Measurements from ENCODE around the gene ENDOV. TPM values are rescaled to one million over a fixed set of nuclear protein-coding genes. Genes with fewer than 3 reads are reported as not detected.

The ENDOV gene
- total RNA-seq, 1 donor from 2014 or later: 25.1 TPM

DNA sequence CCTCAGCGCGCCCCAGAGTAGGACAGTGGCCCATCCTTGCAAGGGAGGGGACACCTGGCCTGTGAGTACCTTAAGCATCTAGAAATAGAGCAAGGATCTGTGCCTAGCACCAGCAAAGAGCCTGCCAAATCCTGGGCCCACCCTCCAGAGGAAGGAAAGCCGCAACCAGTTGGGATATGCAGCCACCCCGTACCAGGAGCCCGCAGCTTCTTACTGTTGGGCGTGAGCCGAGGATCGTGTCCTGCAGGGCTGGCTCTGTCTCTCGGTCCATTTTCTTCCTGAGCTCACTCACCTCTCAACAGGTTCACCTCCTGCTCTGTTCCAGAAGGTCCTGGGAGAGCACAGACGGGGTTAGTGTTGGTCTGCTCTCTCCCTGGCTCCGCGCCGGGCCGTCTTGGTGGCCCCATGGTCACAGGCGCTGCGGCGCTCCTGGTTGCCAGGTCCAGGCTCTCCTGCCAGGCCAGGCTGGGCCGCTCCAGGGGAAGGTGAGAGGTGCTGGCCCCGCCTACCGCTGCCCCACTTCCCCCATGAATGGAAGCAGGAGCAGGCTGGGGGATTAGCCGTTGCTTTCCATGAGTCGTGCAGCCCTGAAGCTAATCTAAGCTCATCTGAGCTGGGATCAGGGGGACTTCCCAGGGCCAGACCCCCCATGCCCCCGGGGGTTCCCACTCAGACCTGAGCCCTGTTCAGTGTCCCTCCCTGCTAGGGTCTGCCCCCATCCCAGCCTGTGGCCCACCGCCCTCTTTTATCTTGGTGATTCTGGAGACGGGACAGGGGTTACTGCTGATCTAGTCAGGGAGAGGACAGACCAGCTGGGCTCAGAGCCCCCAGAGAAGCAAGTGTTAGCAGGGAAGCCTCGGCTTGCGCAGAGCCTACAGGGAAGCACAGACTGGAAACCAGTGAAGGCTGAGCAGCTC, 12.7 kb downstream of the ENDOV start:
- Histone ChIP-seq H3K9me3 (no peaks in the 10 kb centered on the region), H3K27me3 (no peaks in the 10 kb centered on the region), H3K4me3 (no peak overlapping the region), H3K27ac (no peak overlapping the region), H3K36me3 (no peaks in the 10 kb centered on the region), H3K4me1 (peaks cover 6% of the 10 kb centered on the region)
- intact Hi-C loops (cut with DNase I): loop anchor here (5.0 to 10.0 kb wide), 2 partner anchors 147 to 540 kb away; no protein-coding TSS in a partner anchor
- no peak for ATAC-seq
- no peak for DNase-seq
- no peak for TF ChIP-seq CTCF (IDR thresholded peaks at IDR 0.05)

- H3K27ac ChIP-seq: no peak overlapping the region
- H3K4me3 ChIP-seq: no peak overlapping the region
- H3K4me1 ChIP-seq: peaks cover 6% of the 10 kb centered on the region
- ATAC-seq: no peak
- DNase-seq: no peak
- H3K9me3 ChIP-seq: no peaks in the 10 kb centered on the region
- H3K36me3 ChIP-seq: no peaks in the 10 kb centered on the region
- intact Hi-C loops (cut with DNase I): loop anchor here (5.0 to 10.0 kb wide), 2 partner anchors 146 to 539 kb away; no protein-coding TSS in a partner anchor
- H3K27me3 ChIP-seq: no peaks in the 10 kb centered on the region
- no peak for TF ChIP-seq CTCF (IDR thresholded peaks at IDR 0.05)
Measured at GRCh38 chr17:80428363-80428762, 13.4 kb downstream of the ENDOV start.

GRCh38 chr17:80428796-80429195, 13.8 kb downstream of the ENDOV start:
- Histone ChIP-seq H3K27ac (no peak overlapping the region), H3K36me3 (no peaks in the 10 kb centered on the region), H3K4me1 (peaks cover 6% of the 10 kb centered on the region), H3K9me3 (no peaks in the 10 kb centered on the region), H3K4me3 (no peak overlapping the region), H3K27me3 (no peaks in the 10 kb centered on the region)
- DNase-seq: no peak
- intact Hi-C loops (cut with DNase I): loop anchor here (5.0 to 10.0 kb wide), 2 partner anchors 146 to 539 kb away; no protein-coding TSS in a partner anchor
- TF ChIP-seq CTCF (IDR thresholded peaks at IDR 0.05): no peak
- no peak for ATAC-seq

GRCh38 chr17:80429356-80430275, 14.6 kb downstream of the ENDOV start:
- ATAC-seq (no peak), DNase-seq (no peak)
- Histone ChIP-seq H3K4me1 (peaks cover 6% of the 10 kb centered on the region), H3K27me3 (no peaks in the 10 kb centered on the region), H3K36me3 (no peaks in the 10 kb centered on the region), H3K4me3 (no peak overlapping the region), H3K9me3 (no peaks in the 10 kb centered on the region), H3K27ac (no peak overlapping the region)
- no peak for TF ChIP-seq CTCF (IDR thresholded peaks at IDR 0.05)
- intact Hi-C loops (cut with DNase I): loop anchor here (5.0 to 10.0 kb wide), 3 partner anchors 145 to 553 kb away; no protein-coding TSS in a partner anchor

GRCh38 chr17:80430446-80431245, 15.7 kb downstream of the ENDOV start:
- no peak for ATAC-seq
- no peak overlapping the region for H3K27ac ChIP-seq
- H3K27me3 ChIP-seq: no peaks in the 10 kb centered on the region
- peaks cover 6% of the 10 kb centered on the region for H3K4me1 ChIP-seq
- no peak for TF ChIP-seq CTCF (IDR thresholded peaks at IDR 0.05)
- H3K9me3 ChIP-seq: no peaks in the 10 kb centered on the region
- no peak overlapping the region for H3K4me3 ChIP-seq
- DNase-seq: peak; percentile 50
- intact Hi-C loops (cut with DNase I): loop anchor here (5.0 kb wide), 1 partner anchor 552 kb away; no protein-coding TSS in a partner anchor
- H3K36me3 ChIP-seq: no peaks in the 10 kb centered on the region
